OCI-M1 (cell line): ENCODE results near the gene IPO9.
"Not testable (repeated sequence)": the region's sequence is repeated elsewhere in the genome, so short reads cannot be mapped to it uniquely, and the experiment has no call there.

Experiments used
- DNase-seq: peaks from one replicate; lab custom pipeline; 2025; lab: John Stamatoyannopoulos, UW

IPO9 gene

DNA sequence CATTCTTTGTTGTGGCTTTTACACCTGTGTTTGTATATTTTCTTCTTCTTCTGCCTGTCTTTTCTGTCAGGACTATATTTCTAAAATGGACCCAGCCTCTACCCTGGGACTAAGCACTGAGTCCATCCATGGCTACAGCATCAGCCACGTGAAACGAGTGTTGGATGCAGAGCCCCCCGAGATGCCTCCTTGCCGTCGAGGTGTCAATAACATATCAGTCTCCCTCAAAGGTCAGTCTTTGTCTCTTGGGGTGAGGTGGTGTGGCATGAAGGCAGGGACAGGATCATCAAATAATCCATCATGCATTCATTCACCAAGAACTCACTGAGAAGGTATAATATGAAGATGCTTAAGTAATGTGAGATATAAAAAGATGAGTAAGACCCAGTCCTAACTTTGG is 19.1 kb upstream of the IPO9 start:
- no peak for DNase-seq

DNA sequence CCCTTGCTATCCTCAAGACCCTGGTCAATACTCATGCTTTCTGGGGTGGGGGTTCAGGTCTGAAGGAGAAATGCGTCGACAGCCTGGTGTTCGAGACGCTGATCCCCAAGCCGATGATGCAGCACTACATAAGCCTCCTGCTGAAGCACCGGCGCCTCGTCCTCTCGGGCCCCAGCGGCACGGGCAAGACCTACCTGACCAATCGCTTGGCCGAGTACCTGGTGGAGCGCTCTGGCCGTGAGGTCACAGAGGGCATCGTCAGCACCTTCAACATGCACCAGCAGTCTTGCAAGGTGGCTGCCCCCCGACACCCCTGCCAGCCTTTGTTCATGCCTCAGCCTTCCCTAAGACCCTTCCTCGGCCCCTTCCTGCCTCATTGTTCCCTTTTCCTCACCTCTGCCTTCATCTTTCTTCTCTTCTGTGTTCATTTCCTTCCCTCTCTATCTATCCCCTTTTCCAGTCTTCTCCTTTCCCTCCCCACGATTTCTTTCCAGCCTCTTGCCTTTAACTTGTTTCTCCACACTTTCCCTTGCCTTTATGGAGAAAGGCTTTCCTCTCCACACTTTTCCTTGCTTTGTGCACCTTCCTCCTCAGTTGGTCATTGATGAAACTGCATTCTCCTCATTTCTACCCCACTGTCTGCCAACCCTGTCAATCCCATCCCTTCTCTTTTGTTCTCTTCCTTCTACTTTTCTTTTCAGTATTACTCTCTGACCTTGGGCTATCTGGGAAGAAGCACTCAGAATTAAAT is 18.3 kb upstream of the IPO9 start:
- DNase-seq = no peak

DNA sequence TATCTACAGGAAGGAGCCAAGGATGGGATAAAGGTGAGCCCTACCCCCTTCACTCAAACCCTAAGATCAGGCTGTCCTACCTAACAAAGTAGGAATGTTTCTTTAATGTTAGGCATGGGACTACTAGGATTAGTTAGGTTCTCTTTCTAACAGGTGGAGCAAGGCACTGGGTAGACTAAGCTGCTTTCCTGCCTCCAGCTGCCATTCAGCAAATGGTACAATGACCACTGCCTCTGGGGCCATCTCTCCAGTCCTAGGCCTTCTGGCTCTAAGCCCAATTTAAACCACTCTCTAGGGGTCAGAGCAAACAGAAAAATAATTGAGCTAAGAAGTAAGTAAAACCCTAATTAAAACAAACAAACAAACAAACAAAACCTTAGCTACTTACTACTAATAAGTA is 15.7 kb upstream of the IPO9 start:
- DNase-seq = no peak

DNA sequence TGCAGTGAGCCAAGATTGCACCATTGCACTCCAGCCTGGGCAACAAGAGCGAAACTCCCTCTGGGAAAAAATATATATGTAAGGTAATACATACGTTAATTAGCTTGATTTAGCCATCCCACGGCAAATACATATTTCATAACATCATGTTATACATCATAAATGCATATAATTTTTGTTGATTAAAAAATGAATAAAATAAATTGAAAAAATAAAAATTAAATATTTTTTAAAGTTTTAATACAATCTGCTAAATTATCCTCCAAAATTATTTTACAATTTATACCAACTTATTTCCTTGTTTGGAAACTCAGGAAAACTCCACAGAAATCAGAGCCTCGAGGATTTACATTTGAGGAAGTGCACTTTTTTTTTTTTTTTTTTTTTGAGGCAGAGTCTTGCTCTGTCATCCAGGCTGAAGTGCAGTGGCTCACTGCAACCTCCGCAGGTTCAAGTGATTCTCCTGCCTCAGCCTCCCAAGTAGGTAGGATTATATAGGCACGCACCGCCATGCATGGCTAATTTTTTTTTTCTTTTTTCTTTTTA is 12.6 kb upstream of the IPO9 start:
- no peak for DNase-seq

GRCh38 chr1:201818971-201819750 is 9.8 kb upstream of the IPO9 start:
- DNase-seq = no peak

DNA sequence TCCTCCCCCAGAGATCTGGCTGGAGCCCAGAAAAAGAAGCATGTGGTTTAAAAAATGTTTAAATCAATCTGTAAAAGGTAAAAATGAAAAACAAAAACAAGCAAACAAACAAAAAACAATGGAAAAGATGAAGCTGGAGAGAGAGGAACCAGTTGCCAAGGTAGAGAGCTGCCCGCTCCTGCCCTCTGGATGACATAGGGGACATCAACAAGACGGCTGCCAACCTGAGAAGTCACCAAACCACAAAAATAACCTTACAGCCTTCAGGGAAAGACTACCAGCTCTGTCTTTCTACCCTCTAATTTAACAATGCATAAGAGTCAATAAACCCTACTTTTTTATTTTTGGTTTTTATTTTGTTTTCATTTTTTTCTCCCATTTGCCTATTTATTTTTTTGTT is 8.5 kb upstream of the IPO9 start:
- DNase-seq = no peak

DNA sequence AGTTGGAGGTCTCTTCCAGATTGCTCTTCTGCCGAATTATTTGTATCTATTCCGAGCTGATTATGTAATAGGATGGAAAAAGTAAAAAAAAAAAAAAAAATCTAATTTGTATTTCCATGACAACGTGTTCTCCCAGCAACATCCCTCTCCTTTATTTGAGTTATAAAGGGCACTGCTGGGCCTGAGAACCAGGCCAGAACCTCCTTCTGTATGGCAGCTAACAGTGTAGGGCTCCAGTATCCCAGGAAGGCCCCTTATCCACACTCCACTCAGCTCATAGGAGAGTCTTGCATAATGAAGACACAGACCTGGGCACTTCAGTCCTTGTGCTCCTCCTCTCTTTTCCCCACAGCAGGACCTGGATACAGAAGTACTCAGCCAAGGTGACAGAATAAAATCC is 3.7 kb upstream of the IPO9 start:
- DNase-seq = no peak

DNA sequence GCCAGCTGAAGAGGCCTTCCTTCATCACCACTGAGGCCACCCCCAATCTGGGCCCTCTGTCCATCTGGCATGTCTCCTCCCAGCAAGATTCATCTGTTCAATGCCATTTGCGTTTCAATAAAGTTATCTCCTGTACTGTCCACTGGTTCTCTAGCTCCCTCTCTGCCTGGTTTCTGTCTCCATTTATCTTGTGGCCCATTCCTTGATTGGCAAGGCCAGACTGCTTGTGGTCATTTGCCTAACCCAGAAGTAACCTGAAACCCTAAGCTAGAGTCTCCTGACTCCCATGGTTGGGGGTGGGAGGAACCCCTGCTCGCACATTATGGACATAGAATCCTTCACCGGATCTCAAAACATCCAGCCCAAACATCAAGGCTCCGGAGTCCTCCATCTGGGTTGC is 2.1 kb upstream of the IPO9 start:
- DNase-seq = peak; percentile 41

DNA sequence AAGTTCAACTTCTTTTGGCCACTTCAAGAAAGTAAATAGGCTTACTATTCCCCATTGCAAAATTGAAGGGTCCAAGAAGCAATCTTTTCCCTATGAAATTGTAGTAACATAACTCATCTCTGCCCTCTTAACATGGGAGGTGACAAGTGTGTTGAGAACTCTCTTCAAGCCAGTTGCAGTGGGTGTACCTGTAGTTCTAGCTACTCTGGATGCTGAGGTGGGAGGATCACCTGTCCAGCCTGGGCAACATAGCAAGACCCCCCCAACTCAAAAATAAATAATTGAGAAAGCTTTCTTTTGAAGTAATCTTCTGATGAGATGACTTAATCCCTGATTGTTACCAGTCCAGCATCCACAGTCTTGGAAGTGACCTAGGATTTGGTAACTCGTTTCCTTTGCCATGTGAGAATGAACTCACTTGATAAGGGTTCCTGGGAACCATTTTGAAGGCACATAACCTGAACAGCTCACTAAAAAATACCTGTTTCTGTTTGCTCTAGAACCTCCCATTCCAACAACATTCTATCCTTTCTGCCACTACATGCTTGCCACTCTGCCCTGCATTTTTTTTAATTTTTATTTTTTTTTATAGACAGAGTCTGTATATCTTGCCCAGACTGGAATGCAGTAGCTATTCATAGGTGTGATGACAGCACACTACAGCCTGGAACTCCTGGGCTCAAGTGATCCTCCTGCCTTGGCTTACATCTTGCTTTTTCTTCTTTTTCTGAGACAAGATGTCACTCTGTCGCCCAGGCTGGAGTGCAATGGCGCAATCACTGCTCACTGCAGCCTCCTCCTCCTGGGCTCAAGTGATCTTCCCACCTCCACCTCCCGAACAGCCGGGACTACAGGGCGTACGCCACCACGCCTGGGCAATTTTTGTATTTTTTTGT is 1.4 kb upstream of the IPO9 start:
- no peak for DNase-seq

DNA sequence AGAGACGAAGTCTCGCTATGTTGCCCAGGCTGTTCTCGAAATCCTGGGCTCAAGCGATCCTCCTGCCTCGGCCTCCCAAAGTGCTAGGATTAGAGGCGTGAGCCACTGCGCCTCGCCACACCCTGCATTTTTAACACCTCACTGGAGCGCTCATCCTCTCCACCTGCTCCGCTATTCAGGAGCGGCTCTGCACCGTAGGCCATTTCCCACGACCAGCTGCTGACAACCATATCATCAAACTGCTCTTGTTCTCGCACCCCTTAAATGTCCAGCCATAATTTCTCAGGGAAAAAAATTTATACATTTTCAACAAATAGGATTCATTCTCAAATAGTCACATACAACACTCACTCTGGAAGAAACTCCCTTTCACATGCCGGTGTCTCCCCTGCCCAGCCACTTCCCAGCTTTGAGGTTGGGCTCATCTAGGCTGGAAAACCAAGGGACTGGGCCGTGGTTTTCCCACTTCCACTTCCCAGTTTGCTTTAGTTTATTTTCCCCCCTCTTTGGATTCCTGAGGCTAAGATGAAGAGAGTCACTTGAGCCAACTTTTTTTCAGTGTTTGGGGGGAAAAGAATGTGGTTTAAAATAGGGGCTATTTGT is 639 bp upstream of the IPO9 start:
- DNase-seq = no peak

GRCh38 chr1:201831371-201831770 is 2.4 kb downstream of the IPO9 start:
- no peak for DNase-seq

DNA sequence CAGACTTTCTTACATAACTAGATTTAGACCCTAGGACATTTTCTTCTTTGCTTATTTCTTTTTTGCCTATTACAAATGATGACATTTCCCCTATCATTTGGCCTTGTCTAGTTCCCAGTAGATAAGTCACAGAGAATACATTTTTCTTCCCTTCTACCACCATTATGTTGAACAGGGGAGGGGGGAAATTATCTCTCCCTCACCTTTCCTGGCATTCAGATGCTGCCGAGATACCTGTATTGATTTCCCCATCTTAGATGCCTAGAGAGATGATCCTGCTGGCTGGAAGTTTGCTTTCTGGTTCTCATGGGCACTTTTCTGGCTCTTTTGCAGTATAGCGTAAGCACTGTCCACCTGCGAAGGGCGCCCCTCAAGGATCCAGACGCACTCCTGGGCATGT is 5.7 kb downstream of the IPO9 start:
- DNase-seq = no peak

DNA sequence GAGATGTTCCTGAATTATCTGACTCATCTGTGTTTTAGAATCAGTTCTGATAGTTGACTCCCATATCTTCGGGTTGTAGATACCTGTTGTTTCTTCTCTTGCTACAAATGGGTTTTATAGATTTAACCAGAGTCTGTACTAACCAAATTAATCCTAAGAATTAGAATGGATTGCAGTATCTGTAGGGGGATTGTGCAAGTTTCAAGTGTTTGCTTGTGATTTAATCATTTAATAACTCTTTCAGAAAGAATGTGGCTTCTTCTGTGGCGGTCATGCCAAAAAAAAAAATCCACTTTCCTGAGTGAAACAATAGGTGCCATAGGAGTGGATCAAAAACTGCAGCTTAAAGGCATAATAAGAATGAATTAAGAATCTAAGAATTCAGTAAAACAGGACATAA is 9.4 kb downstream of the IPO9 start:
- DNase-seq = no peak

- DNase-seq = not testable (repeated sequence)
These were observed 10.1 kb downstream of the IPO9 start for GRCh38 chr1:201839089-201839488.

DNA sequence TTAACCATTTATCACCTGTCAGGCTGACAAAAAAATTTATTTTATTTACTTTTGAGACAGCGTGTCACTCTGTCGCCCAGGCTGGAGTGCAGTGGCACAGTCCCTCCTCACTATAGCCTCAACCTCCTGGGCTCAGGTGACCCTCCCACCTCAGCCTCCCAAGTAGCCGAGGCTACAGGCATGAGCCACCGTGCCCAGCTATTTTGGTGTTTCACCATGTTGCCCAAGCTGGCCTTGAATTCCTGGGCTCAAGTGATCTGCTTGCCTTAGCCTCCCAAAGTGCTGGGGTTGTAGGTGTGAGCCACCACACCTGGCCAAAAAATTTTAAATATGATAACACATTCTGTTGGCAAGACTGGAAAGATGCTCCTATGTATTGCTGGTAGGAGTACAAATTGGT is 11.1 kb downstream of the IPO9 start:
- DNase-seq = no peak

DNA sequence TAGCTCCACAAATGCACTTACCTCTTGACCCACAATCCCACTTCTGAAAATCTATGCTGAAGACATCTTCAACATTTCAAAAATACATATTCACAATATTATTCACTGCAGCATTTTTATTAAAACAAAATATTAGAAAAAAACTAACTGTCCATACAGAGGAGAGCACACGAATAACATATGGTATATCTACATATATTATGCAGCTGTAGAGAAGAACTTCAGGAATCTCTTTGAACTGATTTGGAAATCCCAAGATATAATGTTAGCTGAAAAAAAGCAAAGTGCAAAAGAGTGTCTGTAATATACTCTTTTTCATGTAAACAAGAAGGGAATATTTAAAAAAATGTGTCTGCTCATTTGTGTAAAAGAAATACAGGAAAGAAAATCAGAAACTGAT is 11.5 kb downstream of the IPO9 start:
- DNase-seq = no peak

- DNase-seq = peak; percentile 66
These were observed 12.4 kb downstream of the IPO9 start for GRCh38 chr1:201841265-201841912.

DNA sequence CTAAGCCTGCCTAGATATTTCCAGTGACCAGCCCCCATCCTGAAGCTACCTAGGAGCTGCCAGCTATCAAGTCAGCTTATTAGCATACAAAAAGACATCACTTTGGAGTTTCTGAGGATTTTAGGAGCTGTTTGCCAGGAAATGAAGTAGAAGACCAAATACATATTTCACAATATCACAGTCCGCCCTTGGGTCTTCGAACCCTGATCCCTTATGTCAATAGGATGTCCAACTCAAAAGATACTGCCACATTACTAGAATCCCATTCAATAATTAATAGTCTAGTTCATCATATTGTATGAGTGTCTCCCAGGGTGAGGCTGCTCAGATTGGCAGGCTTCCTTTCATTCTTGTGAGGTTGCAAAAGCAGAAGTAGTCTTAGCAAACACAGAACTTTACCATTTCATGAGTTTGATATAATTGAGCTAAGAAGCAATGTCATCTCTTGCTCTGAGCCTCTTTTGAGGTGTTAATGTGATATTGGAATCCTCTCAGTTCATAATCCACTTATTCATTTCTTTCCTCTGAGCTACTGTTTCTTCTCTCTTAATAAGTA is 13.6 kb downstream of the IPO9 start:
- DNase-seq = peak; percentile 51

DNA sequence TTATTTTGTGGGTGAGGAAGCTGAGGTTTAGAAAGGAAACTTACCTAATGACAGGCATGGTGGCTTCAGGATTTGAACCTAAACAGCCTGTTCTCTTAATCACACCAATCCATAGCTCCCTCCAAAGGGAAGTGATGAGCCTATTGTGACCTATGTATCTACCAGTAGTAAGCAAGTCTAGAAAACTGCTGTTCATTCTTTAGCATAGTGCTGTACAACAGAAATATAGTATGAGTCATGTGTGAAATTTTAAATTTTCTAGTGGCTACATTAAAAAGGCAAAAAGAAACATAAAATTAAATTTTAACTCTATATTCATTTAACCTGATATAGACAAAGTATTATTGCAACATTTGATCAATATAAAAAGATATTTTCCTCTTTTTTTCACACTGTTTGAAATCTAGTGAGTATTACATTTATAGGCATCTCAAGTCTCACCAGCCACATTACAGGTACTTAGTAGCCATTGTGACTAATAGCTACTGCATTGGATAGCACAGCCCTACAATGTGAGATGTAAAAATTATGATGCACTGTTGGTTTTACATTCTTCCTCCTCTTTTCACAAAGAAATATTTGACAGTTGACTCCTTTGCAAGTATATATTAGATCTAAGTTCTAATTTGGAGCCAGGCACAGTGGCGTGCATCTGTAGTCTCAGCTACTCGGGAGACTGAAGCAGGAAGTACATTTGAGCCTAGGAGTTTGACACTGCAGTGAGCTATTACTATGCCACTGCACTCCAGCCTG is 16.6 kb downstream of the IPO9 start:
- DNase-seq = no peak

DNA sequence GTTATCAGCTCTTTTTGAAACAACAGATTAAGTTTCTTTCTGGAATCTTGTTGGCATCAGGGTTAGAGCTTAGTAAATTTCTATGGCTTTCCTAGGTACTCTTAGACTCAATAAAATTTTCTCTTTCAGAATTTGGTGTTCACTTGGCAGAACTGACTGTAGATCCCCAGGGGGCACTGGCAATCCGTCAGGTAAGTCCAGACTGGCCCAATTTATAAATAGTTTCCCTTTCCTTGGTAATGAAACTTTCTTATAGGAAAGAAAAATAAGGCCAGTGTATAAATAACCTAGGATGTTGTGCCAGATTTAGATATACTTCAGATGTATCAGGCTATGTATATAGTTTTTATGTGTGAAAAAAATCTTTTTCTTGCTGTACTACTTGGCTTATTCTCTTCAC is 18.2 kb downstream of the IPO9 start:
- no peak for DNase-seq
